WTC11 (cell line): ENCODE data around the gene MYBL2. TPM values are rescaled to one million over a fixed set of nuclear protein-coding genes. Genes with fewer than 3 reads are reported as not detected.

Experiments
- ATAC-seq: fragments of 200-7000 bp; cut with Tn5 transposase; 2 replicates; pipeline ENCODE4 v1.10.0; 2021; ENCODE audit warnings: mild to moderate bottlenecking, moderate library complexity
- CTCF ChIA-PET: fragments of 300-600 bp; sonication (Branson Sonifier 250); formaldehyde crosslinking; loops from one replicate; lab custom pipeline; 2021; ENCODE audit warnings: antibody characterized with exemption; lab: Charles Lee
- POLR2A ChIA-PET: fragments of 350-600 bp; sonication (Branson Sonifier 250); formaldehyde crosslinking; loops from one replicate; lab custom pipeline; 2021; ENCODE audit warnings: antibody characterized with exemption; lab: Charles Lee
- DNase-seq: peaks from one replicate; pipeline ENCODE4 v3.0.0; 2021; ENCODE audit warnings: low spot score
- H3K27ac Mint-ChIP-seq: 2 replicates; pipeline ENCODE4 v1.8.0; 2021; ENCODE audit warnings: mixed read lengths
- H3K27me3 Mint-ChIP-seq: 2 replicates; pipeline ENCODE4 v1.8.0; 2021; ENCODE audit warnings: low read depth, mild to moderate bottlenecking, moderate library complexity, mixed read lengths
- H3K36me3 Mint-ChIP-seq: 2 replicates; pipeline ENCODE4 v1.8.0; 2021; ENCODE audit warnings: mixed read lengths
- H3K4me1 Mint-ChIP-seq: 2 replicates; pipeline ENCODE4 v1.8.0; 2022; ENCODE audit warnings: mixed read lengths
- H3K4me3 Mint-ChIP-seq: 2 replicates; pipeline ENCODE4 v1.8.0; 2021; ENCODE audit warnings: mild to moderate bottlenecking, moderate library complexity, mixed read lengths
- H3K9me3 Mint-ChIP-seq: 2 replicates; pipeline ENCODE4 v1.8.0; 2021; ENCODE audit warnings: mixed read lengths
- ATF1 ChIP-seq: sonication (generic); formaldehyde crosslinking; IDR thresholded peaks from 2 replicates; pipeline ENCODE4 v1.8.1; 2023; ENCODE audit warnings: mild to moderate bottlenecking, moderate library complexity, missing genetic modification reagents
- CBFB ChIP-seq: sonication (generic); formaldehyde crosslinking; IDR thresholded peaks from 2 replicates; pipeline ENCODE4 v1.8.1; 2022; ENCODE audit warnings: mild to moderate bottlenecking, low read depth, missing genetic modification reagents
- CREB1 ChIP-seq: sonication (generic); formaldehyde crosslinking; IDR thresholded peaks from 2 replicates; pipeline ENCODE4 v1.8.0; 2023; ENCODE audit warnings: mild to moderate bottlenecking, missing genetic modification reagents
- E2F1 ChIP-seq: sonication (generic); formaldehyde crosslinking; IDR thresholded peaks from 2 replicates; pipeline ENCODE4 v1.8.0; 2022; ENCODE audit warnings: mild to moderate bottlenecking, missing genetic modification reagents
- E2F4 ChIP-seq: sonication (generic); formaldehyde crosslinking; IDR thresholded peaks from 2 replicates; pipeline ENCODE4 v1.8.1; 2022; ENCODE audit warnings: low read depth, mild to moderate bottlenecking, moderate library complexity, missing genetic modification reagents, borderline replicate concordance
- FOXJ3 ChIP-seq: sonication (generic); formaldehyde crosslinking; IDR thresholded peaks from 2 replicates; pipeline ENCODE4 v1.9.0; 2021; ENCODE audit warnings: missing genetic modification reagents, mild to moderate bottlenecking, borderline replicate concordance
- IRF2 ChIP-seq: sonication (generic); formaldehyde crosslinking; IDR thresholded peaks from 2 replicates; pipeline ENCODE4 v1.8.0; 2022; ENCODE audit warnings: low read depth, missing genetic modification reagents, borderline replicate concordance
- PRRX2 ChIP-seq: fragments of 250-450 bp; sonication (Bioruptor Pico); IDR thresholded peaks from 2 replicates; pipeline ENCODE4 v1.8.0; 2021; ENCODE audit warnings: mild to moderate bottlenecking
- SMAD4 ChIP-seq: sonication (generic); formaldehyde crosslinking; IDR thresholded peaks from 2 replicates; pipeline ENCODE4 v1.8.0; 2022; ENCODE audit warnings: mild to moderate bottlenecking, missing genetic modification reagents
- TEAD4 ChIP-seq: sonication (generic); formaldehyde crosslinking; IDR thresholded peaks from 2 replicates; pipeline ENCODE4 v1.8.0; 2022; ENCODE audit warnings: mild to moderate bottlenecking, missing genetic modification reagents
- TP53 ChIP-seq: sonication (generic); formaldehyde crosslinking; IDR thresholded peaks from 2 replicates; pipeline ENCODE4 v1.8.1; 2023; ENCODE audit warnings: mild to moderate bottlenecking, missing genetic modification reagents
- ZNF532 ChIP-seq: fragments of 250-450 bp; sonication (Bioruptor Pico); IDR thresholded peaks from 2 replicates; pipeline ENCODE4 v1.9.0; 2021; ENCODE audit warnings: mild to moderate bottlenecking, borderline replicate concordance
- total RNA-seq: library from RNA; stranded (reverse); gene quantifications from 3 replicates; pipeline ENCODE4 v1.2.3, GENCODE V29; 2021
- TF ChIP-seq, protein P1 (sequence below): sonication (generic); formaldehyde crosslinking; IDR thresholded peaks from 2 replicates; pipeline ENCODE4 v1.8.0; 2022; ENCODE audit warnings: mild to moderate bottlenecking, missing genetic modification reagents
- TF ChIP-seq, protein P2 (sequence below): sonication (generic); formaldehyde crosslinking; IDR thresholded peaks from 2 replicates; pipeline ENCODE4 v1.8.1; 2023; ENCODE audit warnings: mild to moderate bottlenecking, missing genetic modification reagents
- TF ChIP-seq, protein P3 (sequence below): sonication (generic); formaldehyde crosslinking; IDR thresholded peaks from 2 replicates; pipeline ENCODE4 v1.8.1; 2023; ENCODE audit warnings: mild to moderate bottlenecking, missing genetic modification reagents

MYBL2 gene
- total RNA-seq, 1 experiment from 2014 or later: 166 TPM

GRCh38 chr20:43715511-43715910 lies 48.6 kb downstream of the MYBL2 start (continued):
- TF ChIP-seq, protein P1, sequence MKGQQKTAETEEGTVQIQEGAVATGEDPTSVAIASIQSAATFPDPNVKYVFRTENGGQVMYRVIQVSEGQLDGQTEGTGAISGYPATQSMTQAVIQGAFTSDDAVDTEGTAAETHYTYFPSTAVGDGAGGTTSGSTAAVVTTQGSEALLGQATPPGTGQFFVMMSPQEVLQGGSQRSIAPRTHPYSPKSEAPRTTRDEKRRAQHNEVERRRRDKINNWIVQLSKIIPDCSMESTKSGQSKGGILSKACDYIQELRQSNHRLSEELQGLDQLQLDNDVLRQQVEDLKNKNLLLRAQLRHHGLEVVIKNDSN: no peak
- TF ChIP-seq, protein P2, sequence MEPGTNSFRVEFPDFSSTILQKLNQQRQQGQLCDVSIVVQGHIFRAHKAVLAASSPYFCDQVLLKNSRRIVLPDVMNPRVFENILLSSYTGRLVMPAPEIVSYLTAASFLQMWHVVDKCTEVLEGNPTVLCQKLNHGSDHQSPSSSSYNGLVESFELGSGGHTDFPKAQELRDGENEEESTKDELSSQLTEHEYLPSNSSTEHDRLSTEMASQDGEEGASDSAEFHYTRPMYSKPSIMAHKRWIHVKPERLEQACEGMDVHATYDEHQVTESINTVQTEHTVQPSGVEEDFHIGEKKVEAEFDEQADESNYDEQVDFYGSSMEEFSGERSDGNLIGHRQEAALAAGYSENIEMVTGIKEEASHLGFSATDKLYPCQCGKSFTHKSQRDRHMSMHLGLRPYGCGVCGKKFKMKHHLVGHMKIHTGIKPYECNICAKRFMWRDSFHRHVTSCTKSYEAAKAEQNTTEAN: no peak
- TF ChIP-seq, protein P3, sequence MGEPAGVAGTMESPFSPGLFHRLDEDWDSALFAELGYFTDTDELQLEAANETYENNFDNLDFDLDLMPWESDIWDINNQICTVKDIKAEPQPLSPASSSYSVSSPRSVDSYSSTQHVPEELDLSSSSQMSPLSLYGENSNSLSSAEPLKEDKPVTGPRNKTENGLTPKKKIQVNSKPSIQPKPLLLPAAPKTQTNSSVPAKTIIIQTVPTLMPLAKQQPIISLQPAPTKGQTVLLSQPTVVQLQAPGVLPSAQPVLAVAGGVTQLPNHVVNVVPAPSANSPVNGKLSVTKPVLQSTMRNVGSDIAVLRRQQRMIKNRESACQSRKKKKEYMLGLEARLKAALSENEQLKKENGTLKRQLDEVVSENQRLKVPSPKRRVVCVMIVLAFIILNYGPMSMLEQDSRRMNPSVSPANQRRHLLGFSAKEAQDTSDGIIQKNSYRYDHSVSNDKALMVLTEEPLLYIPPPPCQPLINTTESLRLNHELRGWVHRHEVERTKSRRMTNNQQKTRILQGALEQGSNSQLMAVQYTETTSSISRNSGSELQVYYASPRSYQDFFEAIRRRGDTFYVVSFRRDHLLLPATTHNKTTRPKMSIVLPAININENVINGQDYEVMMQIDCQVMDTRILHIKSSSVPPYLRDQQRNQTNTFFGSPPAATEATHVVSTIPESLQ (CRISPR knock-in tag): no peak
- TF ChIP-seq TEAD4 (CRISPR knock-in tag): no peak
- TF ChIP-seq, all 79 proteins: peak for 0

DNA sequence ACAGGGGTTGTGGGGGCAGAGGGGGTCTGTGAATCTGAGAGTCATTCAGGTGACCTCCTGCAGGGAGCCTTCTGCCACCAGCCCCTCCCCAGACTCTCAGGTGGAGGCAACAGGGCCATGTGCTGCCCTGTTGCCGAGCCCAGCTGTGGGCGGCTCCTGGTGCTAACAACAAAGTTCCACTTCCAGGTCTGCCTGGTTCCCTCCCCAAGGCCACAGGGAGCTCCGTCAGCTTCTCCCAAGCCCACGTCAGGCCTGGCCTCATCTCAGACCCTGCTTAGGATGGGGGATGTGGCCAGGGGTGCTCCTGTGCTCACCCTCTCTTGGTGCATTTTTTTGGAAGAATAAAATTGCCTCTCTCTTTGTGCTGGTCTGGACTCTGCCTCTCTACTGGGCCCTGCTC lies 49.2 kb downstream of the MYBL2 start:
- Mint-ChIP-seq H3K4me3 (no peak overlapping the region), H3K36me3 (peaks cover 24% of the 10 kb centered on the region), H3K4me1 (peaks cover 8% of the 10 kb centered on the region), H3K9me3 (peaks cover 8% of the 10 kb centered on the region), H3K27me3 (no peaks in the 10 kb centered on the region), H3K27ac (no peak overlapping the region)
- ATAC-seq (no peak), DNase-seq (no peak)
- CTCF ChIA-PET: no interaction called here
- TF ChIP-seq E2F1 (CRISPR knock-in tag) (no peak), CREB1 (CRISPR knock-in tag) (no peak), E2F4 (no peak), ZNF532 (CRISPR knock-in tag) (no peak), TP53 (CRISPR knock-in tag) (no peak), SMAD4 (CRISPR knock-in tag) (no peak), IRF2 (CRISPR knock-in tag) (no peak), CBFB (CRISPR knock-in tag) (no peak), TEAD4 (CRISPR knock-in tag) (no peak), PRRX2 (CRISPR knock-in tag) (no peak), ATF1 (CRISPR knock-in tag) (no peak), FOXJ3 (CRISPR knock-in tag) (no peak)
- TF ChIP-seq, all 79 proteins: peak for 0
- POLR2A ChIA-PET: no interaction called here
